ENCODE data around the gene TSG101.

The TSG101 gene, protein sequence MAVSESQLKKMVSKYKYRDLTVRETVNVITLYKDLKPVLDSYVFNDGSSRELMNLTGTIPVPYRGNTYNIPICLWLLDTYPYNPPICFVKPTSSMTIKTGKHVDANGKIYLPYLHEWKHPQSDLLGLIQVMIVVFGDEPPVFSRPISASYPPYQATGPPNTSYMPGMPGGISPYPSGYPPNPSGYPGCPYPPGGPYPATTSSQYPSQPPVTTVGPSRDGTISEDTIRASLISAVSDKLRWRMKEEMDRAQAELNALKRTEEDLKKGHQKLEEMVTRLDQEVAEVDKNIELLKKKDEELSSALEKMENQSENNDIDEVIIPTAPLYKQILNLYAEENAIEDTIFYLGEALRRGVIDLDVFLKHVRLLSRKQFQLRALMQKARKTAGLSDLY

DNA sequence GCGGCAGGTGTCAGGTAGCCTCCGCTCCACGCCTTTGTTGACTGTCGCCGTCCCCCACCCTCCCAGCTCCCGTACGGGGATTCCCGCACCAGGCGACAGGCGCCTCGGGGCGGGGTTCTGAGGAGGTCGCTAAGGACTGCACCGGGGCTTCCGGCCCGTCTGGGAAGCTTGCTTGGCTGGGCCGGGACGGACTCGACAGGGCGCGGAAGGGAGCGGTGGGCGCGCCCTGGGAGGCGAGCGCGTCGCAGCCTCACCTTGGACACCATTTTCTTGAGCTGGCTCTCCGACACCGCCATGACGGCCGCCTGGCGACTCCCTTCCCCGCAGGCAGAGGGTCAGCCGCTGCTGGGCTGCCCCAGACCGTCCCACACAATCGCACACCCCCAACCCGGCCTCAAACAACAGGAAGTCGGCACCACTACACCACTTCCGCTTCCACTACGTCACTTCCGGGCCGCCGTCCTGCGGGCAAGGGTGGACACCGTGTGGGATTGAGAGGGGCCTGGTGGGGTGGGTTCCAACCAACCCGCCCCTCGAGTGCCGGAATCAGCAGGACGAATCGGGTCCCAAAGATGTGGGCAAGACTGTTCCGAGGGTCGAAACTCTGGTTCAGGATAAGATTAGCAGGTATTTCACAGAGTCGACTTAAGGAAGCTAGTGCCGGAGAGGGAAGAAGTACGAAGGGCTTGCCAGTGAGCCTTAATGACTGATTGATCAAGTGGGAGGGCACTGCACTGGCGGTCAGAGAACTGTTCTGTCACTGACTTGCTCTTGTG, at the start of gene TSG101:
Gene TSG101 (minus strand): TSS at position 422 of the 776 bp plus-strand sequence. CDS start 126 bp downstream, at position 296.
- FAIRE-seq = peak; percentile 94
- peak; percentile 96 for DNase-seq (ENCODE audit: insufficient read length, low spot score)

DNA sequence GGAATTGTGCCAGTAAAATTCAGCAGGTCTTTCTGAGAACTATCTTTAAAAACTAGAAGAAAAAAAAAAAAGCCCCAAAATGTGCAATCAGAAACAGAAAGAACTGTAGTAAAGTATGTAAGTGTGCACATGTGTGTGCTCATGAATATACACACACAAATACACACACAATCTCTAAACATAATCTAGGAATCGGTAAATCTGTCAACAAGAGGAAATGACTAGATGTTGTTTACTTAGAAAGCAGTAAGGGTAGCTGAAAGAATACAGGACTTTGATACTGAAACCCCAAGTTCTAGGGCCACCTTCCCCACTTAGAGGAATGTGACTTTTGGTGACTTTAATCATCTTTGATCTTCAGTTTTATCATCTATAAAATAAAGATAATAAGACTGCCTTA, 48.6 kb upstream of the TSG101 start:
- DNase-seq (ENCODE audit: insufficient read length, low spot score) (no peak), FAIRE-seq (no peak)

DNA sequence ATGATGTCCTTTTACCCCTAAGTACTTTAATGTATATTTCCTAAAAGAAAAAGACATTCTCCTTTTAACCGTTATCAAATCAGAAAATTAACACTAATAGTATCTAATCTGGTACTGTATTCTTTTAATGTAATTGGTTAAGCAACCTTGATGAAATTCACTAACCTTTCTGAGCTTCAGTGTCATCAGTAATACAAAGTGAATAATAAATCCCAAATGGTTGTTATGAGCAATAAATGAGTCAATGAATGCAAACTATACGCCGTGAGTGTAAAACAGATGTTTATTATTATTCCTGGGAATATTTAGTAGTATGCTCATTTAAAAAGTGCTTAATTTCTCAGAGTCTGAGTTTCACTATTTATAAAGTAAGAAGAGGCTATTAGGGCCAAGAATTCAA, 40.3 kb upstream of the TSG101 start:
- no peak for DNase-seq (ENCODE audit: insufficient read length, low spot score)
- FAIRE-seq = no peak

DNA sequence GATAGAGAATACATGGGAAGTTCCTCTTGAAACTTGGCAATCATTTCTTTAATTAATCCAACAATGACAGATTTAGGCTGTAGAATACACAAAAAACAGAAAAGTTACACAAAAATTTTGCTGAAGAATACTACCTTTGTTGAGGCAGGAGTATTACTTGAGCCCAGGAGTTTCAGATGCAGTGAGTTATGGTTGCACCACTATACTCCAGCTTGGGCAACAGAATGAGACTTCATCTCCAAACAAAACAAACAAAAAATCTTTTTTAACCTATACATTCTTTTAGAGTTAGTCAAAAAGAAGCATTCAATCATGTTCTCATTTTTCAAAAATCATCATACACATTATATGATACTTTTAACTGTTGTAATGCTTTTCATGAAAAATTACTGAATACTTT, 39.7 kb upstream of the TSG101 start:
- DNase-seq (ENCODE audit: insufficient read length, low spot score) = no peak
- FAIRE-seq = no peak

DNA sequence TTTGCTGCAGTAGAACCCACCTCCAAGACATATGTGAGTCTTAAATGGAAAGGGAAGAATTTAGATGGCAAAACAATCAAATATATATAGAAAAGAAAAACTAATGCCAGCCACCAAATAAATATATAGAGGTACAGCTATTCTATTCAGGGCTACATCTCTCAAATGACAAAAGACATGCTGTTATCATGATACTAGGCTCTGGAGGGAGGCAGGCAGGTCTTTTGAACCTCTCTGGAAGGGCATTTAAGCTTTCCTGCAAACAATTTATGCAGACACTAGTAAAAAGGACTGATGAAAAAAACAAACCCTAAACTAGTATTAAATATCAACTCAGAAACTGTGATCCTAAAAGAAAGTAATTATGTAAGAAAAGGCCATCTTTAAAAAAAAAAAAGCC, 37.4 kb upstream of the TSG101 start:
- FAIRE-seq (no peak), DNase-seq (ENCODE audit: insufficient read length, low spot score) (no peak)

DNA sequence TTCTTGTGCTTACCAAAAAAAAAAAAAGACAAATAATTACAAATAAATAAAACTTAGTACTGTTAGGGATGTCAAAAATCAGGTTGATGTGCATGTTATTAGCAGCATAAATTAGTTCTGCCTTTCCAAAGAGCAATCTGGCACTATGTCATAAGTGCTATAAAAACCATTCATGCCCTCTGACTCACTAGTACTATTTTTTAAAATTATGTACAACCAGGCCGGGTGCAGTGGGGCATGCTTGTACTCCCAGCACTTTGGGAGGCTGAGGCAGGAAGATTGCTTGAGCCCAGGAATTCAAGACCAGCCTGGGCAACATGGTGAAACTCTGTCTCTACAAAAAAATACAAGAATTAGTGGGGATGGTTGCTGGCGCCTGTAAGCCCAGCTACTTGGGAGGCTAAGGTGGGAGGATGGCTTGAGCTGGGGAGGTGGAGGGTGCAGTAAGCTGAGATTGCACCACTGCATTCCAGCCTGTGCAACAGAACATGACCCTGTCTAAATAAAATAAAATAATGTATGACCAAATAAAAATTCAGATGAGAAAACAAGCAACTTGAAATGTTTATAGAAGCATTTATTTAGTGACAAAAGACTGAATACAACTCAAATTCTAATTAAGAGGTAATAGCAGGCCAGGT, 36.5 kb upstream of the TSG101 start:
- DNase-seq (ENCODE audit: insufficient read length, low spot score) (no peak), FAIRE-seq (no peak)

DNA sequence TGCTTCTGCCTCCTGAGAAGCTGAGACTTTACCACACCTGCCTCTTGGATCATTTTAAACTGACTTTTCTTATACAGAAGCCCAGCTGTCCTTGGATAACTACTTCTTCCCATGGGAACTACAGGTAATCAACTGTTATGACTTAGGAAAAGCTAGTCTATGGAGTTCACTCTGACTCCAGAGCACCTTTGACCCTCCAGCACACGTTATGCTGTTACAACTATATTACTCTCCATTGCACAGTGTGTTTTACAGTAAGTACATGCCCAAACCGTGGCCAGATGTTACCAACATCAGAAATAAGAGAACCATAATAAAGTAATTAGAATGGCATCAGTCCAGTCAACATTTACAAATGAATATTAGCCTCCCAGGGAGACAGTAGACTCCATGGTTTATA, 21.3 kb upstream of the TSG101 start:
- no peak for FAIRE-seq
- no peak for DNase-seq (ENCODE audit: insufficient read length, low spot score)

DNA sequence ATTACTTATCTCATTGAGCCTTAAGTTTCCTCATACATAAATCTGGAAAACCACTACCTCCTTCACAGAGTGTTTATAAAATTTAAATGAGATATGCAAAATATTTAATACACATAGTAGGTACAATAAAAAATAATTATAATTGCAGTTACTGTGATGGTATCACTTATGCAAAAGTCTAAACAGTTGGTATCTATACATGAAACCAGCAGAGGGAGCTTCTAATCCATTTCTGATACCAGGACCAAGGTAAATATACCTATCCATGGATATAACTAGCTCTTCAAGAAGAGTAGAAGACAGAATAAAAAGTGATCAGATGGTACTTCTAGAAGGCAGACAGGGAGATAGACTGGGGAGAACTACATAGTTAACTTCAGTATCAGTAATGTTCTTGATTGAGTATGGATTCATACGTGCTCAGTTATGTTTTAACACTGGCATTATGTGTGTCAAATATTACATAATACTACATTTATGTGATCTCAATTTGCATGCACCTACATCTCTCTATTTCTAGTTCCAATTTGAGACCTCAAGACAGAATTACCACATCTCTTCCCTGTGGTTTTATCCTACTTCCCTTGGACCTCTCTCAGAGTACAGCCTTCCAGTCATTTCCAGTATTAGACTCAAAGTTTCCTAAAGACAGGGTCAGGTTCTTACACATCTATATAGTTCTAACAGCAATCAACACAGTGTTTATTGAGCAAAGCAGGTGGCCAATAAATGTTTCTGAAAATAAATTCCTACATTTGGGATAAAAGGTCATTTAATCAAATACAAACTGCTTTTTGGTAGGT, 13.7 kb upstream of the TSG101 start:
- DNase-seq (ENCODE audit: insufficient read length, low spot score) = peak; percentile 17
- no peak for FAIRE-seq

DNA sequence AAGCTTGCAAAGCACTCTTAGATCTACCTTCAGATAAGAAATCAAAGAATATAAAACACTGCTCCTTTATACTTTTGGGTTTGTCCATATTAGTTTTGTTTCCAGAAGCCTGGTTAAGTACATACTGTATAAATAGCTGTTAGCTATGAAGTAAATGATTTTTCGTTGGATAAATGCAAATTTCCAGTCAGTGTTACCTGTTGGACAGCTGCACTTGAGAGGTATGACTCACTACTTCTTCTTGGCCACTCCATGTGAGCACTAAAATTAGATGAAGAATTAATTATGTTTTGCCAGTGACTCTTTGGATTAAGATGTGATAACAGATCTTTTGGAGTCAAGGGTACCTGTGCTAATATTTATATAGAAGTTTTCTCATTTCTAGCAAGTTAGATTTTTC, 9.5 kb upstream of the TSG101 start:
- DNase-seq (ENCODE audit: insufficient read length, low spot score) (no peak), FAIRE-seq (no peak)

DNA sequence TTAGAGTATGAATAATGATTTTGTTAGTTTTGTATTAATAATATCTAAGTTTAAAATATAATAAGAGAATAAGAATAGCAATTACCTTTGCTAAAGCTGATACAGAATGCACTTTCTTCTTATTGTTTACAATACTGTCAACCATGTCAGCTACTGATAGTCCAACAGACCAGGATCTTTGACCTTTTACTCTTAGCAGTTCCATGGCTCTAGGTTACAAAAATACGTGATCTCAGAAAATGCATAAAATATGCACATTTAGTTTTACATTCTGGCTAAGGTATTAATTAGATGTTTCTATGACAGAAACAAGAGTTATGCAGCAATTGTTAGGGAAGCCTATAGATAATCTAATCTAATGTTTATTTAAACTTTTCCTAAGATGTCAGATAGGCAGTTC, 7.5 kb upstream of the TSG101 start:
- no peak for DNase-seq (ENCODE audit: insufficient read length, low spot score)
- no peak for FAIRE-seq

DNA sequence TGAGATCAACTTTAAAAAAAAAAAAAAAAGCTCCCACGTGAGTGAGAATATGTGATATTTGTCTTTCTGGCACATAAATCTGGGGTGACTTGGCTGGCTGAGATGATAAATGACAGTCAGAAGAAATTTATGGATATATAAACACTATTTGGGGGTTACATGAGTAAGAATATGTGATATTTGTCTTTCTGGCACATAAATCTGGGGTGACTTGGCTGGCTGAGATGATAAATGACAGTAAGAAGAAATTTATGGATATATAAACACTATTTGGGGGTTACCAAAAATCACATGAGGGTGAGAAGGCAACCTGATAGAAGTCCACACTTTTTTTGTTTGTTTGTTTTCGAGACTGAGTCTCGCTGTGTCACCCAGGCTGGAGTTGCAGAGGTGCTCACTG, 6.6 kb upstream of the TSG101 start:
- FAIRE-seq (no peak), DNase-seq (ENCODE audit: insufficient read length, low spot score) (no peak)

DNA sequence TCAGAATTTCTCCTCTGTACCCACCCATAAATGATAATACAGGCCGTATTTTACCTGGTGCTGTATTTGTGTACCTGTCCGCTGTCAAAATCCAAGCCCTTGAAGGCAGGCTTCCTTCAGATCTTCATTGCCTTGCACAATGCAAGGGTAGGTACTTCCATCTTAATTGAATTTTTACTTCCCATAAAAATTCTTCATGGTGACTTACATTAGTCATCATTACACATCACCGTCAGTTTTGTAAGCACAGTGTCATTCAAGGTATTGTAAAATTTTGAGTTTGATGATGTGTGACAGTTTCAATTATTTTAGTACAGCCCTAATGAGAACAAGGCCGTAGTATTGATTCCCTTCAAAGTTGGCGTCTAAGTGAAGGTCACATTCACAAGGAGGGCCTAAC, 770 bp upstream of the TSG101 start:
- peak; percentile 10 for DNase-seq (ENCODE audit: insufficient read length, low spot score)
- no peak for FAIRE-seq

DNA sequence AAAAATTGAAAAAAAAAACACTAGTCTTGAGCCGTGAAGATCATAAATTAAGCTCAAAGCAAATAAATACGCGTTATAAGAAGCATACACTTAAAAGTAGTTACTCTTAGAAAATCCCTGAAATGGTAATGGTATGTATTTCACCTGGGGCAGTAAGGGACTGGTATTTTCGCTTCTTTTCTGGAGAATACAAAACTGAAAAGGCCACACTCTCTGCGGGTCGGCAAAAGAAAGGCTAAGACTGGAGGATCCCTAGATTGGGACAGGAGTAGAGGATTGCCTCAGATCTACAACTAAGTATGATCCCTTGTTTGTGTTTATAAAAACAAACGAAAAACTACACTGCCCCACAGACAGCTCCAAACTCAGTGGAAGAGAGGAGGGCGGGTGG, 617 bp downstream of the TSG101 start:
- FAIRE-seq = no peak
- DNase-seq (ENCODE audit: insufficient read length, low spot score) = no peak

DNA sequence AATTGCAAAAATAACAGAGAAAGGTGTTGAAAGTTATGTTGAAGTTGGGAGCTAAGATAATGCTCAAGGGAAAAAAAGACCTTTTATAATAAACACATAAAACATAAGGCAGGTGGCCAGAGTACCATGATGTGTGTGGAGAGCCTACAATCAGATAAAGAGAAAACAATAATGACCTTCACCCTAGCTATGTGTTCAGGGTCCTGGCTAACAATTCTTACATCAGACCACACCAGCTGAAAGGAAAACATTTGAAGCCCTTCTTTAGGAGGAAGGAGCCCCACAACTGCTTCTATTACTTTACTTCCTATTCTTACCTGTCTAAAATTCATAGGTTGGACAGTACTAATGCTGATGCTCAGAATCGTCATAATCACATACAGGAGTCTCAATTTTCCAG, 2.5 kb downstream of the TSG101 start:
- FAIRE-seq = no peak
- DNase-seq (ENCODE audit: insufficient read length, low spot score) = no peak

DNA sequence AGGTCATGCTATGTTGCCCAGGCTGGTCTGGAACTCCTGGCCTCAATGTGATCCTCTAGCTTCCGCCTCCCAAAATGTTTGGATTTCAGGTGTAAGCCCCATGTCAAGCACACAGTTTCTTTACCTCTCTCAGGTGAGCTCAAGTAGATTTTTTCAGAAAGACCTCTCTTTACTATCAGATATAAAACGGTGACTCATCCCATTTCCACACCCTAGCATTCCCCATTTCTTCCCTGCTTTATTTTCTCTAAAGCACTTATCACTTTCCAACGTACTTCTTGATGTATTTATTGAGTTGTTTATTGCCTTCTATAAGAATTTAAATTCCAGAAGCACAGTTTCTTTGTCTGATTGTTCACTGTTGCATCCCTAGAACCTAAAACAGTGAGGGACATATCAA, 3.7 kb downstream of the TSG101 start:
- DNase-seq (ENCODE audit: insufficient read length, low spot score) (no peak), FAIRE-seq (no peak)

DNA sequence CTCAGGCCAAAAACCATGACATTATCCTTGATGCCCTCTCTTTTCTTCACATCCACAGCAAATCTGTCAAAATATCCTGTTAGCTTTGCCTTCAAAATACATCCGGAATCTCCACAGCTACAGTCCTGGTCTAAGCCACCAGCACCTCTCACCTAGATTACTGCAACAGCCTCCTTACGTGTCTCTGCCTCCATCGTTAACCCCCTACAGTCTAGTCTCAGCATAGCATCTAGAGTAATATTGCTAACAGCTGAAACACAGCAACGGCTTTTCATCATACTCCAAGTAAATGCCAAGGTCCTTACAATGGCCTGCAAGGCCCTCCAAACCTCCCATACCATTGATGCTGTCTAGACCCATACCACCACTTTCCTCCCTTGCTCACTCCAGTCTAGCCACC, 4.4 kb downstream of the TSG101 start:
- FAIRE-seq (no peak), DNase-seq (ENCODE audit: insufficient read length, low spot score) (no peak)

DNA sequence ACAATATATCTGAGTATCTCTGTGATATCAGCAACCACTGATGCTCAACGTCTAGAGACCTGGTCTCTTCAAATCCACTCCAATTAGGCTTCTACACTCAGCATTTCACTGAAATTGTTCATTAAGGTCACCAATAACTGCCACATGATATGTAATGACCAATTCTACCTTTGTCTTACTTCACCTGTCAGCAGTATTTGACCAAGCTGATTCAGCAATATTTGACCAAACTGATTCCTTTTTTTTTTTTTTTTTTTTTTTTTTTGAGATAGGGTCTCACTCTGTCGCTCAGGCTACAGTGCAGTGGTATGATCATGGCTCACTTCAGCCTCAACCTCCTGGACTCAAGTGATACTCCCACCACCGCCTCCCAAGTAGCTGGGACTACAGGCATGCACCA, 5.6 kb downstream of the TSG101 start:
- FAIRE-seq = no peak
- DNase-seq (ENCODE audit: insufficient read length, low spot score) = no peak

DNA sequence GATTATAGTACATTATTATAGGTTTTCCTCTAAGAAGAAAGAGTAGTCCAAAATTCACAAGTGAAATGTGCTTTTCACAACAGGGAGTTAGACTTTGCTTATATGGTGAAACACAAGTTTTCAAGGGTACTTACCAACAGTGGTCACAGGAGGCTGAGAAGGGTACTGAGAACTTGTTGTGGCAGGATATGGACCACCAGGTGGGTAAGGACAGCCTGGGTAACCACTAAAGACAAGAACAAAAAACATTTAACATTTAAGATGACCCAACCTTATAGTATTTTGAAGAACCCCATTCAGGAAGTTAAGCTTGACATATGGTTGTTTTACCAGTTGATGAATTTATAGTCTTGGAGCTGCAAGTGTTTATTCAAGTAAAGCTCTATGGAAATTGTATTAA, 24.4 kb downstream of the TSG101 start:
- no peak for FAIRE-seq

DNA sequence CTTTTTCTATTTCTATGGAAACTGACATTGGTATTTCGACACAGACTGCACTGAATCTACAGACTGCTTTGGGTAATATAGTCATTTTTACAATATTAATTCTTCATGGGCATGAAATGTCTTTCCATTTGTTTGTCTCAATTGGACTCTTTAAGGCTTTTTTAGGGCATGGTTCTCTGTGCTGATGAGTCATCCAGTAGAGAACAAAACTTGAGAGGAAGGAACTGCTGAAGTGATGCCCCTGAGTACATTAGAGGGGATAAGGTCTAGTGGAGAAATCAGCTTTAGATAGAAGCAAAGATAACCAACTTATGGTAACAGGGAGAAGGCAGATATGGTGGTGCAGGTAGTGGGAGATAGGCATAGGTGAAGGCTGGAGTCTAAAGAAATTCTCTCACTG, 25.1 kb downstream of the TSG101 start:
- FAIRE-seq (no peak), DNase-seq (ENCODE audit: insufficient read length, low spot score) (no peak)

More for the DNA sequence above, 24.4 kb downstream of the TSG101 start:
- no peak for DNase-seq (ENCODE audit: insufficient read length, low spot score)

DNA sequence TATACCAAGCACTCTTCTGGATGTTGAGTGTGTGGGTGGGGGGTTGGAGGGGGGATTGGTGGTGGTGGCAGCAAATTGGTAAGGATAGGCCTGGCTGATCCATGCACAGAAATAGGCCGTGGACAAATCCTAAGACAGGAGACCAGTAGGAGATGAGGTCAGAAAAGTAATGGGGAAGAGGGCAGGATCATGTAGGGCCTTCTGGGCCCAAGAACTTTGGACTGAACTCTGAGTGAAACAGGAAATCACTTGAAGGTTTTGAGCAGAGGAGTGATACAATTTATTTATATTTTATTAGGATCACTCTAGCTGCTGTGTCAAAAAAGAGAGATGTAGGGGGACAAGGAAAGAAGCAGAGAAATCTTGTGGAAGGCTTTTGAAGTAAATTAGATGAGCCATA, 28.7 kb downstream of the TSG101 start:
- FAIRE-seq (no peak), DNase-seq (ENCODE audit: insufficient read length, low spot score) (no peak)

DNA sequence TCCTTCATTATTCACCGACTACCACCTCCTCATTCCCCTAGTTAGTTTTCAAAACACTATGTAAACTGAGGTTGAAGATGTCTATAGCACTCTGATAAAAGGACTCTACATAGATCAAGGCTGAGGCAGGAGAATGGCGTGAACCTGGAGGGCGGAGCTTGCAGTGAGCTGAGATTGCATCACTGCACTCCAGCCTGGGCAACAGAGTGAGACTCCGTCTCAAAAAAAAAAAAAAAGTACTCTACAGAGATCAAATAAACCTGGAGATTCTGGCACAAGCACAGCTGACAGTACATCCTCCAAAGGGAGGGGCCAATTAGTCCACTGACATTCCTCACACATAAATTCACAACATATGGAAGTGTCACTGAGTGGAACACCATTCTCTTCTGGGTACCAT, 31.0 kb downstream of the TSG101 start:
- no peak for DNase-seq (ENCODE audit: insufficient read length, low spot score)

More for the DNA sequence above, 31.0 kb downstream of the TSG101 start:
- FAIRE-seq = no peak
